Fibroblast of the aortic adventitia (primary cell): ENCODE data around the gene HLF. TPM values are rescaled to one million over a fixed set of nuclear protein-coding genes. Genes with fewer than 3 reads are reported as not detected.

Experiments
- DNase-seq: peaks from one replicate; pipeline ENCODE4 v3.0.0-alpha.2; 2010; ENCODE audit warnings: low read depth
- H3K4me3 ChIP-seq: 2 replicates; pipeline ENCODE4 v1.5.1; 2011; ENCODE audit warnings: low read depth, mild to moderate bottlenecking, control low read depth, low read length, moderate library complexity
- CTCF ChIP-seq: IDR thresholded peaks from 2 replicates; pipeline ENCODE4 v1.5.1; 2011; ENCODE audit warnings: mild to moderate bottlenecking, low read length, control low read depth, inconsistent platforms; ENCODE audit not compliant: insufficient read depth
- total RNA-seq: library from RNA; depleted of rRNA; stranded (reverse); fragments of >200 nt; gene quantifications from 2 replicates; pipeline ENCODE4 v1.2.3, GENCODE V29; 2012; ENCODE audit warnings: low replicate concordance

The HLF gene
- total RNA-seq, 1 donor, result 4.4 TPM

DNA sequence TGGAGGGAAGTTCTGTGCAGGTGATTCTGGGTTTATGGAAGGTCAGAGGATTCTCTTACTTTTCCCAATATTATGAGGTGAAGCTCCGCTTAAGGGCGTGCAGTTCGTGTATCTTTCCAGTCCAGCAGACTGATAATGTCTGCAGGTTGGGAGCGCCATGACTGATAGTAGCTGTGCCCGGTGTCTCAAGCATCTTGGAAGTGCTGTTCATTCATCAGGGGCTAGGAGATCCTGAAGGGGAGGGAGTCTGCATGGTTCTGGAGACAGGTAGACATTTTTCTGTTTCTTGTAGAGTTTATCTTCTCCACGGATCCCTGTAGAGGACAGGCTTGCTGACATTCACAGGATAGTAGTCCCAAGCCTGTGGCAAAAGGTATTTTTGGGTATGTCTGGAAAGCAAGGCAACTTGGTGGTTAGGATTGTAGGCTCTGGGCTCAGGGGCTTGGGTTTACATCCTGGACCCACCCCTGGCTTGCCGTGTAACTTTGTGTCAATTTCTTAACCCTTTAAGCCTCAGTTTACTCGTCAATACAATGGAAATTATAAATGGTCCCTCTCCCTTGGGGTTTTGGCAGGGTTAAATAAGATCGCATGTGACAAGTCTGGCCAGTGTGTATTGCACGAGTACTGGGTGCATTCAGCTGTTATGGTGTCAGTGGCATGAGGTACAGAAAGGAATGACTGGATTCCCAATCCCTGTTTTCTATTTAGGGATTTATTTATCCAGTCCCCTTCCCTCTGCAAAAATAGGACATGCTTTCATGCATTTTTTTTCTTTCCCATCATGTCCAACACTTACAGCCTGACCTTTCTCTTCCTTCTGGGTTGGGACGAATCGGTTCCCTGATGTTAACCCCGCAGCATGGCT lies 8.2 kb downstream of the HLF start:
- no peak for TF ChIP-seq CTCF

GRCh38 chr17:55273579-55274354 lies 9.0 kb downstream of the HLF start:
- no peak overlapping the region for H3K4me3 ChIP-seq
- TF ChIP-seq CTCF, result no peak
- peak; percentile 32 for DNase-seq

More for the DNA sequence above, 8.2 kb downstream of the HLF start:
- no peak overlapping the region for H3K4me3 ChIP-seq
- DNase-seq, result no peak

- no peak for DNase-seq
- H3K4me3 ChIP-seq, result no peak overlapping the region
- TF ChIP-seq CTCF, result no peak
Measured at GRCh38 chr17:55274355-55275255, 9.8 kb downstream of the HLF start.

GRCh38 chr17:55275894-55276804 lies 11.4 kb downstream of the HLF start:
- no peak overlapping the region for H3K4me3 ChIP-seq
- TF ChIP-seq CTCF, result no peak
- no peak for DNase-seq

DNA sequence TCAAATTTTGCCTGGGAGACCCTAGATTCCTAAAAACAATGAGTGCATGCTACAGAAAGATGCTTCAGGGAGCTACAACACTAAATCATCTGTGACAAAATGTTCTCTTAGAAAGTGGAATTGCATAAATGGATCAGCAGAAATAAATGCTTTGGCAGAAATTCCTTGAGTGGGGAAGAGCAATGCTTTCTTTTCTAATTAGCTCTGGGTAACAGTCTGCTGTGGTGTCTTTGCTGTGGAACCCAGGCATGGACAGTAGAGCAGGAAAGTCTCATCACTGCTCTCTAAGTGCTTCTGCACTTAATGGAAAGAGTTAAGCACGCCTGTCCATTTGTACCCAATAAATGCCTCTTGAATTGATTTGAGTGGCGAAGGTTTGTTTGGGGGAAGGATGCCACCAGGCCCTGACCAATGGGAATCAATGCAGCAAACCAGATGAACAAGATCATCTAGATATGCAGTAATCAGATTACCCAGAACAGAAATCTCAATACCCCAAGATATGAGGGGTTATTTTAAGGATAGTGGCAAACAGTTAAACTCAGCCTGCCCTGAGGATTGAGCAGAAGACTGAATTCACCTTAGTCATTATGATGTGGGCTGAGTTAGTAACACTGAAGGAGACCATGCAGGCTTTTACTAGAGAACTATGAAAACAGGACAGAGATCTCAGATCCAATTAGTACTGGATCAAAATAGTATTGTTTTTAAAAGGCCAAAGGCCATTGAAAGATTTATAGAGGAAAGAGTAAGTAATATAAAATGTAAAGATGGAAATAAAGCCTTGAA lies 13.6 kb downstream of the HLF start:
- no peak for DNase-seq
- H3K4me3 ChIP-seq, result no peak overlapping the region
- no peak for TF ChIP-seq CTCF
